Body of pancreas (tissue), 4 donors: ENCODE measurements around the gene VSTM2A. TPM values are rescaled to one million over a fixed set of nuclear protein-coding genes. Genes with fewer than 3 reads are reported as not detected.

Source experiments
- ATAC-seq: fragments of 150-250 bp; one replicate; pipeline ENCODE4 v1.9.1; 2016
- DNase-seq, 4 donors: peaks; one replicate each; pipeline ENCODE4 v3.0.0-alpha.2; 2019
- H3K27ac ChIP-seq, 4 donors: fragments of 200-600 bp; sonication (generic); 1 replicate in 3 of 4; 2 replicates in 1 of 4; pipeline versions ENCODE4 v1.5.1 to v1.6.1; 2016 to 2019; ENCODE audit warnings: mild to moderate bottlenecking in 1 of 4, mixed read lengths in 1 of 4, moderate library complexity in 1 of 4
- H3K27me3 ChIP-seq, 2 donors: fragments of 200-600 bp; sonication (generic); one replicate each; pipeline ENCODE4 v1.6.0; 2016; ENCODE audit warnings: mild to moderate bottlenecking in 1 of 2
- H3K36me3 ChIP-seq, 2 donors: fragments of 200-600 bp; sonication (generic); replicated peaks in 1 of 2; 2 replicates each; pipeline ENCODE4 v1.5.1; 2016; ENCODE audit warnings: low read depth in 2 of 2; ENCODE audit not compliant: insufficient read depth in 1 of 2
- H3K4me1 ChIP-seq: fragments of 200-600 bp; sonication (generic); one replicate; pipeline ENCODE4 v1.6.0; 2016
- H3K4me3 ChIP-seq, 2 donors: fragments of 200-600 bp; sonication (generic); 1 replicate in 1 of 2; 2 replicates in 1 of 2; pipeline ENCODE4 v1.5.1; 2016 to 2019
- H3K9me3 ChIP-seq, 3 donors: fragments of 200-600 bp; sonication (generic); 1 replicate in 2 of 3; 2 replicates in 1 of 3; pipeline ENCODE4 v1.5.1; 2016
- POLR2A ChIP-seq, 3 donors: fragments of 450-650 bp; IDR thresholded peaks; one replicate each; pipeline ENCODE4 v1.6.1; 2016; ENCODE audit warnings: antibody characterized with exemption in 3 of 3, mild to moderate bottlenecking in 2 of 3
- WGBS, 2 donors: methylation state at CpG; one replicate each; pipeline ENCODE4 v1.1.5; 2017; 5-methylcytosine and 5-hydroxymethylcytosine counted together
- intact Hi-C: fragments of 100-400 bp; cut with DNase I; formaldehyde crosslinking; loops from one replicate; pipeline ENCODE4 v1.15.1; 2023
- small RNA-seq: library from RNA; depleted of rRNA; stranded (forward); fragments of <200 nt; gene quantifications from one replicate; pipeline ENCODE3, GENCODE V24; 2016
- total RNA-seq, 2 donors: library from RNA; depleted of rRNA; stranded (reverse); fragments of >200 nt; gene quantifications; one replicate each; pipeline ENCODE4 v1.1.0, GENCODE V29; 2016
- TF ChIP-seq, protein P1 (sequence below), 7 experiments: fragments of 450-650 bp in 4 of 7; fragments of 200-600 bp in 3 of 7; sonication (generic) in 3 of 7; IDR thresholded peaks; one replicate each; pipeline ENCODE4 v1.5.1; 2016 to 2019; ENCODE audit warnings: antibody characterized with exemption in 7 of 7

VSTM2A gene
- total RNA-seq, 2 donors from 2014 or later: 0.26 TPM; not detected in 1

DNA sequence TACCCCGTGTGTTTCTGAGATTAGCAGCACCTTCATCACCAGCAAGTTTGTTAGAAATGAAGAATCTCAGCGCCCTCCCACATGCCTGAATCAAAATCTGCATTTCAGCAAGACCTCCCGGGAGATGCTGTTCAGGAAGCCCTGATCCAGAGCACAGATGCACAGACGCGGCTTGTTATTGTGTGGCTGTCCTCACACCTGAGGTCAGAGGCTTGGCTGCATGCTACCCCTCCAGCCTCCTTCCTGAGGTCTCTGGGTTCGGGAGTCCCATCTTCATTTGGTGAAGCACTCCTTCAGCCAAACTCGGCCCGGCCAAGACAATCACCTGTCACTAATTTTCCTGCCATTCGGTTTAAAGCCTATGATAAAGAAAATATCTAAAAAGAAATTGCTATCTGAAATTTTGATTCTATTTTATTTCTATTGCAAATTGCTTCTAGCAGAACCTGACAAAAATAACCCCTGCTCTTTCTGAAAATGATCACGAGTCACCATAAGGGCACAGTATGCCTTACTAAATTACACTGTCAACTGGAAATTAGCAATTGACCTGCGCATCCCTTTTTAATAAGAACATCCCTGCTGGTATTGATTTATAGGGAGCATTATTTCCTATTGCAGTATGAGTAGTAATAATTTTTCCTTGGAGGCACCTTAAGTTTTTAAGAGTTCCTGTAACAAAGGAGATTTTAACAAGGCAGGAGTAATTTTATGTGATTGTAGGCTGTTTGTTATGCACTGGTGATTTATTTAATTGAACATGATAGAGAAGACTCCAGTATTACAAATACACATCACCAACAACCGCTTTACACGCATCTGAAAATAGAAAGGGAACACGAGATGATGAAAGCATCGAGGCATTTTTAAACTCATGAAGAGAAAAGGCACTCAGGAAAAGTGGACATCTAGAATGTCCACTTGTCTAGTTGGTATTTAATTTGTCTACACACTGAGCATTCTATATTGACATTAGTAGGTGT lies 49.5 kb downstream of the VSTM2A start:
- TF ChIP-seq POLR2A (IDR thresholded peaks at IDR 0.05): no peak
- TF ChIP-seq, protein P1, sequence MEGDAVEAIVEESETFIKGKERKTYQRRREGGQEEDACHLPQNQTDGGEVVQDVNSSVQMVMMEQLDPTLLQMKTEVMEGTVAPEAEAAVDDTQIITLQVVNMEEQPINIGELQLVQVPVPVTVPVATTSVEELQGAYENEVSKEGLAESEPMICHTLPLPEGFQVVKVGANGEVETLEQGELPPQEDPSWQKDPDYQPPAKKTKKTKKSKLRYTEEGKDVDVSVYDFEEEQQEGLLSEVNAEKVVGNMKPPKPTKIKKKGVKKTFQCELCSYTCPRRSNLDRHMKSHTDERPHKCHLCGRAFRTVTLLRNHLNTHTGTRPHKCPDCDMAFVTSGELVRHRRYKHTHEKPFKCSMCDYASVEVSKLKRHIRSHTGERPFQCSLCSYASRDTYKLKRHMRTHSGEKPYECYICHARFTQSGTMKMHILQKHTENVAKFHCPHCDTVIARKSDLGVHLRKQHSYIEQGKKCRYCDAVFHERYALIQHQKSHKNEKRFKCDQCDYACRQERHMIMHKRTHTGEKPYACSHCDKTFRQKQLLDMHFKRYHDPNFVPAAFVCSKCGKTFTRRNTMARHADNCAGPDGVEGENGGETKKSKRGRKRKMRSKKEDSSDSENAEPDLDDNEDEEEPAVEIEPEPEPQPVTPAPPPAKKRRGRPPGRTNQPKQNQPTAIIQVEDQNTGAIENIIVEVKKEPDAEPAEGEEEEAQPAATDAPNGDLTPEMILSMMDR (IDR thresholded peaks at IDR 0.05): no peak
- no peaks in the 10 kb centered on the region for H3K4me1 ChIP-seq
- WGBS, 2 donors: 64 to 67% methylated on average over 15 of the region's 15 CpGs
- no peak for DNase-seq
- H3K9me3 ChIP-seq: no peaks in the 10 kb centered on the region
- intact Hi-C loops: no loop called here
- no peak overlapping the region for H3K27ac ChIP-seq
- no peaks in the 10 kb centered on the region for H3K36me3 ChIP-seq
- no peak for ATAC-seq
- H3K27me3 ChIP-seq: no peaks in the 10 kb centered on the region
- no peak overlapping the region for H3K4me3 ChIP-seq

DNA sequence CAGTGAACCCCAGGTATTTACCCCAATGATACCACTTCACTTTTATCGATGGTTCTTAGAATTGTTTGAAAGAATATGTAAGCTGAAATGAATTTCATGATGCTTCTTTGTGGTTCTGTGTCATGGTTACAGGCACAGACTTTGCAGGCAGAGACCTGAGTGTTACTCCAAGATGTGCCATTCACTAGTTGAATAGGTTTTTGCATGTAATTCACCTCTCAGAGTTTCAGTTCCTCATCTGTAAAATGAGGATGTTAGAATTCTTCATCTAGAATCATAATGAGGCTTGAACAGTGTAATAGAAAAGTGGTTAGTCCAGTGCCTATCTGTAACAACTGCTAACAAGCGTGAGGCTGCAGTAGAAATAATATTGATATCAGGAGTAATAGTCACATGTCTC lies 54.6 kb downstream of the VSTM2A start:
- ATAC-seq: no peak

DNA sequence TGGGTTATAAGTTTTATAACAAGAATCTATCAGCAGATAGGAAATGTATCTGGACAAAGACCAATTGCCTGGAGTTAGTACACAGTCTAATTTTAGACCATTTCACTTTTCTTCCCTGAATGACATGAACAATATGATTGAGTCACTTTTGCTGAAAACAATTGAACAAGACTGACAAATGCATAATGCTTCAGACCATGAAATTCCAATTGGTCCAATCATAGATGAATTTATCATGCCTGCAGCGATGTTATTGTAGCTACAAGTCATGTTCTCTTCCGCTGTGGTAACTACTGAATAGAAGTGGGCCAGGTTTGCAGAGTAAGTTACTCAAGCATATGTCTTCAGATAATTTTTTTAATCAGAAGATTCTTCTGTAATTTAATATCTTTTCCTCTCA lies 73.4 kb downstream of the VSTM2A start:
- intact Hi-C loops: no loop called here
- TF ChIP-seq POLR2A (IDR thresholded peaks at IDR 0.05): no peak
- TF ChIP-seq, protein P1 (IDR thresholded peaks at IDR 0.05): no peak
- no peak for ATAC-seq
- H3K9me3 ChIP-seq: no peaks in the 10 kb centered on the region
- no peak overlapping the region for H3K4me3 ChIP-seq
- DNase-seq: no peak
- H3K27me3 ChIP-seq: no peaks in the 10 kb centered on the region
- no peaks in the 10 kb centered on the region for H3K36me3 ChIP-seq
- no peaks in the 10 kb centered on the region for H3K4me1 ChIP-seq
- H3K27ac ChIP-seq: no peak overlapping the region
- 73 to 86% methylated on average over 2 of the region's 2 CpGs for WGBS, 2 donors

More for the DNA sequence above, 54.6 kb downstream of the VSTM2A start:
- Histone ChIP-seq H3K4me1 (no peaks in the 10 kb centered on the region), H3K36me3 (no peaks in the 10 kb centered on the region), H3K27me3 (no peaks in the 10 kb centered on the region), H3K9me3 (no peaks in the 10 kb centered on the region), H3K27ac (no peak overlapping the region), H3K4me3 (no peak overlapping the region)
- TF ChIP-seq POLR2A (IDR thresholded peaks at IDR 0.05): no peak
- TF ChIP-seq, protein P1 (IDR thresholded peaks at IDR 0.05): no peak
- DNase-seq: no peak
- intact Hi-C loops: no loop called here
- WGBS, 2 donors: 56 to 90% methylated on average over 2 of the region's 2 CpGs

Small RNA genes lying within 50 kb of the gene (small RNA-seq; reads per million reads assigned to genes)
- gene RNU6-1125P: not detected

Other genes starting within 250 kb of the VSTM2A start
- 100 to 1,000 TPM; 119 to 120 TPM for gene SEC61G, start 216.8 kb downstream of the VSTM2A start, total RNA-seq